ENCODE measurements around the gene PET117. TPM values are rescaled to one million over a fixed set of nuclear protein-coding genes. Genes with fewer than 3 reads are reported as not detected.
A peak's percentile ranks its signal among the peaks of the same experiment; 100 is the strongest.

Gene PET117
- total RNA-seq, 2 donors from 2014 or later: 9.1 to 13.2 TPM

GRCh38 chr20:18133962-18134361, 3.7 kb upstream of the PET117 start:
- WGBS, 2 donors: 16 to 25% methylated on average over 2 of the region's 2 CpGs
- Histone ChIP-seq H3K9me3 (no peaks in the 10 kb centered on the region), H3K27ac (no peak overlapping the region), H3K36me3 (replicated peaks in 1 of 2; ENCODE audit: insufficient read depth in 1 of 2, low read depth in 2 of 2) (no peaks in the 10 kb centered on the region), H3K4me1 (peaks cover 17% of the 10 kb centered on the region), H3K4me3 (no peak overlapping the region), H3K27me3 (no peaks in the 10 kb centered on the region)
- intact Hi-C loops (cut with DNase I): loop anchor here (10.0 kb wide), 1 partner anchor 79 kb away; the partner anchor contains the start of gene OVOL2
- ATAC-seq: no peak
- DNase-seq: peak in 3 of 4 donors; percentile 3 to 35 (median 25)
- TF ChIP-seq, protein P1, sequence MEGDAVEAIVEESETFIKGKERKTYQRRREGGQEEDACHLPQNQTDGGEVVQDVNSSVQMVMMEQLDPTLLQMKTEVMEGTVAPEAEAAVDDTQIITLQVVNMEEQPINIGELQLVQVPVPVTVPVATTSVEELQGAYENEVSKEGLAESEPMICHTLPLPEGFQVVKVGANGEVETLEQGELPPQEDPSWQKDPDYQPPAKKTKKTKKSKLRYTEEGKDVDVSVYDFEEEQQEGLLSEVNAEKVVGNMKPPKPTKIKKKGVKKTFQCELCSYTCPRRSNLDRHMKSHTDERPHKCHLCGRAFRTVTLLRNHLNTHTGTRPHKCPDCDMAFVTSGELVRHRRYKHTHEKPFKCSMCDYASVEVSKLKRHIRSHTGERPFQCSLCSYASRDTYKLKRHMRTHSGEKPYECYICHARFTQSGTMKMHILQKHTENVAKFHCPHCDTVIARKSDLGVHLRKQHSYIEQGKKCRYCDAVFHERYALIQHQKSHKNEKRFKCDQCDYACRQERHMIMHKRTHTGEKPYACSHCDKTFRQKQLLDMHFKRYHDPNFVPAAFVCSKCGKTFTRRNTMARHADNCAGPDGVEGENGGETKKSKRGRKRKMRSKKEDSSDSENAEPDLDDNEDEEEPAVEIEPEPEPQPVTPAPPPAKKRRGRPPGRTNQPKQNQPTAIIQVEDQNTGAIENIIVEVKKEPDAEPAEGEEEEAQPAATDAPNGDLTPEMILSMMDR (IDR thresholded peaks at IDR 0.05): no peak
- no peak for TF ChIP-seq POLR2A (IDR thresholded peaks at IDR 0.05)

GRCh38 chr20:18138266-18138582, 561 bp downstream of the PET117 start:
- H3K9me3 ChIP-seq: no peaks in the 10 kb centered on the region
- no peak for TF ChIP-seq POLR2A (IDR thresholded peaks at IDR 0.05)
- TF ChIP-seq, protein P1 (IDR thresholded peaks at IDR 0.05): no peak
- H3K27me3 ChIP-seq: no peaks in the 10 kb centered on the region
- H3K4me1 ChIP-seq: peaks cover 28% of the 10 kb centered on the region
- intact Hi-C loops (cut with DNase I): loop anchor here (10.0 kb wide), 1 partner anchor 83 kb away; the partner anchor contains the start of gene OVOL2
- peak overlapping the region; percentile 76 to 94 (median 85) for H3K27ac ChIP-seq
- ATAC-seq (peak; percentile 46), DNase-seq (no peak)
- WGBS, 2 donors: 0% methylated on average over 2 to 15 of the region's 15 CpGs
- peak overlapping the region; percentile 53 to 96 for H3K4me3 ChIP-seq
- peaks cover 0 to 3% of the 10 kb centered on the region in 2 donors for H3K36me3 ChIP-seq (replicated peaks in 1 of 2; ENCODE audit: insufficient read depth in 1 of 2, low read depth in 2 of 2)

GRCh38 chr20:18138639-18139583, 1.2 kb downstream of the PET117 start:
- Histone ChIP-seq H3K9me3 (no peaks in the 10 kb centered on the region), H3K27me3 (no peaks in the 10 kb centered on the region), H3K4me1 (peaks cover 25% of the 10 kb centered on the region), H3K36me3 (replicated peaks in 1 of 2; ENCODE audit: insufficient read depth in 1 of 2, low read depth in 2 of 2) (peaks cover 0 to 3% of the 10 kb centered on the region in 2 donors), H3K4me3 (peak overlapping the region; percentile 53 to 96), H3K27ac (peak overlapping the region in 2 of 4 donors; percentile 76 to 94)
- TF ChIP-seq, protein P1 (IDR thresholded peaks at IDR 0.05): no peak
- no peak for TF ChIP-seq POLR2A (IDR thresholded peaks at IDR 0.05)
- no peak for ATAC-seq
- 31 to 34% methylated on average over 7 of the region's 7 CpGs for WGBS, 2 donors
- intact Hi-C loops (cut with DNase I): loop anchor here (10.0 kb wide), 1 partner anchor 84 kb away; the partner anchor contains the start of gene OVOL2
- no peak for DNase-seq

- 72 to 82% methylated on average over 2 of the region's 2 CpGs for WGBS, 2 donors
- intact Hi-C loops (cut with DNase I): loop anchor here (10.0 kb wide), 1 partner anchor 85 kb away; the partner anchor contains the start of gene OVOL2
- H3K36me3 ChIP-seq (replicated peaks in 1 of 2; ENCODE audit: insufficient read depth in 1 of 2, low read depth in 2 of 2): peaks cover 0 to 3% of the 10 kb centered on the region in 2 donors
These were observed 2.2 kb downstream of the PET117 start for GRCh38 chr20:18139832-18140231.

More at GRCh38 chr20:18139832-18140231, 2.2 kb downstream of the PET117 start:
- DNase-seq (no peak), ATAC-seq (no peak)
- H3K4me3 ChIP-seq: no peak overlapping the region
- H3K4me1 ChIP-seq: peaks cover 20% of the 10 kb centered on the region
- TF ChIP-seq POLR2A (IDR thresholded peaks at IDR 0.05): no peak
- TF ChIP-seq, protein P1 (IDR thresholded peaks at IDR 0.05): no peak
- no peaks in the 10 kb centered on the region for H3K27me3 ChIP-seq
- H3K9me3 ChIP-seq: no peaks in the 10 kb centered on the region
- no peak overlapping the region for H3K27ac ChIP-seq
